Measurements from ENCODE around the gene RHBDD2. TPM values are rescaled to one million over a fixed set of nuclear protein-coding genes. Genes with fewer than 3 reads are reported as not detected.
"Not testable (repeated sequence)": the region's sequence is repeated elsewhere in the genome, so short reads cannot be mapped to it uniquely, and the experiment has no call there.

Gene RHBDD2
- total and polyA plus RNA-seq, 7 donors = 14.3 to 45.0 (median 28.2) TPM

GRCh38 chr7:75844158-75844557, 34.7 kb upstream of the RHBDD2 start:
- Histone ChIP-seq H3K4me1 (peaks cover 0 to 12% (median 6%) of the 10 kb centered on the region in 4 donors), H3K27me3 (no peaks in the 10 kb centered on the region), H3K4me3 (no peak overlapping the region), H3K27ac (no peak overlapping the region), H3K36me3 (no peaks in the 10 kb centered on the region), H3K9me3 (no peaks in the 10 kb centered on the region)
- no peak for DNase-seq
- TF ChIP-seq EP300 (IDR thresholded peaks at IDR 0.05) (no peak), CTCF (IDR thresholded peaks at IDR 0.05) (no peak), POLR2A (IDR thresholded peaks at IDR 0.05) (no peak), POLR2AphosphoS5 (IDR thresholded peaks at IDR 0.05) (no peak)
- intact Hi-C loops (cut with DNase I) = no loop called here
- WGBS, 2 donors = 90 to 93% methylated on average over 5 of the region's 5 CpGs

GRCh38 chr7:75845132-75845531, 33.7 kb upstream of the RHBDD2 start:
- H3K9me3 ChIP-seq; H3K27ac ChIP-seq; DNase-seq; H3K27me3 ChIP-seq; intact Hi-C loops (cut with DNase I); H3K36me3 ChIP-seq; H3K4me3 ChIP-seq: not testable (repeated sequence)
- H3K4me1 ChIP-seq = peaks cover 0 to 12% (median 6%) of the 10 kb centered on the region in 4 donors
- 74 to 85% methylated on average over 6 of the region's 6 CpGs for WGBS, 2 donors

- whole genome bisulfite sequencing, 2 donors = 78 to 80% methylated on average over 7 of the region's 7 CpGs
Observed at GRCh38 chr7:75847707-75848106, 31.1 kb upstream of the RHBDD2 start.

GRCh38 chr7:75849573-75849972, 29.3 kb upstream of the RHBDD2 start:
- no peaks in the 10 kb centered on the region for H3K36me3 ChIP-seq
- TF ChIP-seq POLR2AphosphoS5 (IDR thresholded peaks at IDR 0.05) (no peak), POLR2A (IDR thresholded peaks at IDR 0.05) (no peak), CTCF (IDR thresholded peaks at IDR 0.05) (no peak), EP300 (IDR thresholded peaks at IDR 0.05) (no peak)
- DNase-seq = no peak
- no peaks in the 10 kb centered on the region for H3K9me3 ChIP-seq
- no peaks in the 10 kb centered on the region for H3K27me3 ChIP-seq
- H3K4me1 ChIP-seq = no peaks in the 10 kb centered on the region
- H3K27ac ChIP-seq = no peak overlapping the region
- 61 to 81% methylated on average over 3 of the region's 3 CpGs for WGBS, 2 donors
- intact Hi-C loops (cut with DNase I) = no loop called here
- H3K4me3 ChIP-seq = no peak overlapping the region

More at GRCh38 chr7:75847707-75848106, 31.1 kb upstream of the RHBDD2 start:
- H3K36me3 ChIP-seq = no peaks in the 10 kb centered on the region
- TF ChIP-seq EP300 (IDR thresholded peaks at IDR 0.05) (no peak), CTCF (IDR thresholded peaks at IDR 0.05) (no peak), POLR2AphosphoS5 (IDR thresholded peaks at IDR 0.05) (no peak), POLR2A (IDR thresholded peaks at IDR 0.05) (no peak)
- no peaks in the 10 kb centered on the region for H3K9me3 ChIP-seq
- H3K4me1 ChIP-seq = peaks cover 0 to 6% (median 3%) of the 10 kb centered on the region in 4 donors
- H3K4me3 ChIP-seq = no peak overlapping the region
- DNase-seq = no peak
- no peaks in the 10 kb centered on the region for H3K27me3 ChIP-seq
- intact Hi-C loops (cut with DNase I) = no loop called here
- no peak overlapping the region for H3K27ac ChIP-seq

- intact Hi-C loops (cut with DNase I) = no loop called here
- H3K36me3 ChIP-seq = no peaks in the 10 kb centered on the region
- H3K4me1 ChIP-seq = no peaks in the 10 kb centered on the region
- WGBS, 2 donors = 55 to 85% methylated on average over 4 of the region's 4 CpGs
- no peak overlapping the region for H3K4me3 ChIP-seq
- no peaks in the 10 kb centered on the region for H3K9me3 ChIP-seq
- TF ChIP-seq CTCF (IDR thresholded peaks at IDR 0.05) = no peak
- TF ChIP-seq EP300 (IDR thresholded peaks at IDR 0.05) = no peak
- no peak for TF ChIP-seq POLR2AphosphoS5 (IDR thresholded peaks at IDR 0.05)
- no peak for TF ChIP-seq POLR2A (IDR thresholded peaks at IDR 0.05)
- no peak for DNase-seq
- no peaks in the 10 kb centered on the region for H3K27me3 ChIP-seq
- H3K27ac ChIP-seq = no peak overlapping the region
Observed at GRCh38 chr7:75850235-75850634, 28.6 kb upstream of the RHBDD2 start.

All from sigmoid colon (tissue), 7 donors.